ENCODE measurements around the gene RSPO1.

GRCh38 chr1:37636435-37636834 is 1.7 kb upstream of the RSPO1 start:
- no peak for TF ChIP-seq JUN (CRISPR knock-in tag; IDR thresholded peaks at IDR 0.05)
- TF ChIP-seq CTCF (CRISPR knock-in tag; IDR thresholded peaks at IDR 0.05), result no peak
- TF ChIP-seq ZNF674 (CRISPR knock-in tag; IDR thresholded peaks at IDR 0.05; ENCODE audit: low read depth), result no peak
- TF ChIP-seq MXD3 (CRISPR knock-in tag; IDR thresholded peaks at IDR 0.05), result no peak
- TF ChIP-seq TFDP1 (CRISPR knock-in tag; IDR thresholded peaks at IDR 0.05; ENCODE audit: borderline replicate concordance), result no peak
- no peak for TF ChIP-seq TMF1 (CRISPR knock-in tag; IDR thresholded peaks at IDR 0.05; ENCODE audit: low read depth)
- TF ChIP-seq RAD51 (IDR thresholded peaks at IDR 0.05; ENCODE audit: borderline replicate concordance), result no peak
- no peak for TF ChIP-seq SUZ12 (IDR thresholded peaks at IDR 0.05; ENCODE audit: low read depth, low read length)
- no peak for TF ChIP-seq KDM2A (CRISPR knock-in tag; IDR thresholded peaks at IDR 0.05; ENCODE audit: borderline replicate concordance, low read depth)
